ENCODE measurements around the gene MED12L.

The MED12L gene

DNA sequence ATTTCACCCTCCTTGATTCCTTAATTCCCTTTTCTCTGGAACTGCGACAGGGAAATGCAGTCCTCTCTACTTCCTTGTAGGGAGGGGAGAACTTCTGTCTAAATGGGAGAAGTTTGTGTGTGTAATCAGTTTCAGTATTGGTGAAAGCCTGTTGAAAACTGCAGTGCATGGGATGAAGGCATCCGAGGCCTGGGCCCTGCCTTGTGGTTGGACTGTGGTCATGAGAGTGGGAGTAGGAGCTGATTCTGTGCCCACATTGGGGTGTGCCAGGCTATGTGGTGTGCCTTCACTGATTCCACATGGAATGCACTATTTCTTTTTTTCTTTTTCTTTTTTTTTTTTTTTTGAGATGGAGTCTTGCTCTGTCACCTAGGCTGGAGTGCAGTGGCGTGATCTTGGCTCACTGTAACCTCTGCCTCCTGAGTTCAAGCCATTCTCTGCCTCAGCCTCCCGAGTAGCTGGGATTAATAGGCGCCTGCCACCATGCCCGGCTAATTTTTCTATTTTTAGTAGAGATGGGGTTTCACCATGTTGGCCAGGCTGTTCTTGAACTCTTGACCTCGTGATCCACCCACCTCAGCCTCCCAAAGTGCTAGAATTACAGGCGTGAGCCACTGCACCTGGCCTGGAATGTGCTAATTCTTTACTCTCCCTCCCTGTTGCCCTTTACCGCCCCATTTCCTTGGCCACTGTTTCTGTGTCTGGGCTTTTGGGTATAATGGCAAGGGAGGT, 84.7 kb downstream of the MED12L start:
- in situ Hi-C loops (cut with MboI; ENCODE audit: low sequenced_read_pairs) = loop anchor here (5.0 to 25.0 kb wide), 4 partner anchors 55 to 667 kb away; partner anchors contain the start of genes EIF2A, P2RY14 and SERP1

DNA sequence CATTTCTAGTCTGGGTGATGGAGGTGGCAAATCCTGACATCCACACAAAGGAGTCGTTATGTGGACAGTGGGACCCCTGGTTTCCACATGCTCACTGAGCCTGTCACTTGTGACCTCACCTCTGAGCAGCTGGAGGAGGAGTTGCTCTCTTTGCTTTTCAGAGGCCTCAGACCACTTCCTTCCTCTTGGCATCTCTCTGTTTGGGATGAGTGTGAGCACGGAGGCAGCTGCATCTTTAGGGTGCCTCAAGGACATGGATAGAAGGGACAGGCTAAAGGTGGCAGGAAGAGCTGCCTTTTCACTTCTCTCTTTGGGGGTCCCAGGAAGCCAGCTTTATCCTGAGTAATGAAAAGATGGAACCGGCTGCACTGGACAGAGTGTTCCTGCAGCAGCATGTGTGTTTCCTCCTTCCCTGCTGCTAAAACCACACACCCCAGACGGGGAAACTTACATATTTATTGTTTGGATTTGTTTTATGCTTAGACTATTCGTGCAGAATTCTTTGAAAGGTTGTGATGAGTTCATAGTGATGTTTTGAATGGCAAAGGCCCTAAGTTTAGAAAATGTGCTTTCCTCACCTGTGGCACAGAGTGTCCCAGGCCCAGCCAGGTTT, 85.8 kb downstream of the MED12L start:
- in situ Hi-C loops (cut with MboI; ENCODE audit: low sequenced_read_pairs) = loop anchor here (25.0 kb wide), 2 partner anchors 634 to 666 kb away; partner anchors contain the start of genes EIF2A and SERP1

GRCh38 chr3:151174351-151174750, 88.9 kb downstream of the MED12L start:
- in situ Hi-C loops (cut with MboI; ENCODE audit: low sequenced_read_pairs) = loop anchor here (25.0 kb wide), 2 partner anchors 637 to 663 kb away; partner anchors contain the start of genes EIF2A and SERP1

GRCh38 chr3:151175952-151176351, 90.5 kb downstream of the MED12L start:
- in situ Hi-C loops (cut with MboI; ENCODE audit: low sequenced_read_pairs) = no loop called here

- in situ Hi-C loops (cut with MboI; ENCODE audit: low sequenced_read_pairs) = no loop called here
Observed at GRCh38 chr3:151178208-151178845, 92.9 kb downstream of the MED12L start.

GRCh38 chr3:151182349-151183079, 97.0 kb downstream of the MED12L start:
- in situ Hi-C loops (cut with MboI; ENCODE audit: low sequenced_read_pairs) = no loop called here

DNA sequence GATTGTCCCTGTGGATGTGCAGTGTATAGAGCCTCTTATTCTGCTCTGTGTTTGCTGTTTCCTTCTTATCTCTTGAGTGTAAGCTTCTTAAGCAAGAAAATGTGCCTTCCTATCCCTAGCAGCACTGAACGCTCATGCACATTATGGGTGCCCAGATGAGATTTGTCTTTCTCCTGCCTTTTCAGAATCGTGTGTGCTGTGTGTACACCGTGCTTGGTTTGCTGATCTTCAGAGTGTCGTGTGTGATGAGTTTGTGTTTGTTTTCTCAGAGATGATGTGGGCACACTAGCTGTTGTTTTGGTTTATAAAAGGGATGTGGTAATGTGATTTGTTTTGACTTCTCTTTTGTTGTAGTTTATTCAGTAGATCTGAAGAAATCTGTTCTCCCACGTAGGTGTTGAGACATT, 97.8 kb downstream of the MED12L start:
- in situ Hi-C loops (cut with MboI; ENCODE audit: low sequenced_read_pairs) = no loop called here

DNA sequence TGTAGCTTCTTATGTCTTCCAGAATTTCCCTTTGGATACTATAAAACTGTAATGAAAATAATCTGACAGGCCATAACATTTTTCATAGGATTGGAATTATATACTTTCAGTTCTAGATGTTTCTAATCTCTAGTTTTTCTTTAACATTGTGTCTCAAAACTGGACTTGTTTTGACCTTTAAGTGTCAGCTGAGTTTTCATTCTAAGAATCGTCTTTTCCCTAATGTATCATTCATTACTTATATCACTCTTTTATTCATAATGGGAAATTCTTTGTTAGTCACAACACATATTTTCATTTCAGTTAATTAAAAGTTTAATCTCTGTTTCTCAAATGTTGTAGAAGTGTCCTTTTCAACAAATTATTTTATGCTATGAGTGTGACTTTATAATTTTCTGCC, 105.6 kb downstream of the MED12L start:
- in situ Hi-C loops (cut with MboI; ENCODE audit: low sequenced_read_pairs) = no loop called here

DNA sequence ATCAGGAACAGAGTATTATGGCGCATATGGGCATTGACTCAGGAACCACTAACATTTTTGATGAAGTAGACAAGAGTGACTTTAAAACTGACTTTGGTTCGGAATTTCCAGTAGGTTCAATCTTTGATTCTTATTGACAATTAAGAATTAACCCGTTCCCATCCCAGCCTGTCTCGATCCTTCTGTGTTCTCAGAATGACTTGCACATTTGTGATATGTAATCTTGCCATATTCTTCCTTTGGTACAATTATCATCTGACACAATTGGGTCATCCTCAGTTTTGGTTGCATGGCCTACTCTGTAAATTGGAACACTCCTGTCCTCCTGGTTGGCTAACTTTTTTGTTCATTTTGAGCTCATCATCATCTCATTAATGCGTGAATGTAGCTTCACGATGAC, 107.1 kb downstream of the MED12L start:
- in situ Hi-C loops (cut with MboI; ENCODE audit: low sequenced_read_pairs) = no loop called here

DNA sequence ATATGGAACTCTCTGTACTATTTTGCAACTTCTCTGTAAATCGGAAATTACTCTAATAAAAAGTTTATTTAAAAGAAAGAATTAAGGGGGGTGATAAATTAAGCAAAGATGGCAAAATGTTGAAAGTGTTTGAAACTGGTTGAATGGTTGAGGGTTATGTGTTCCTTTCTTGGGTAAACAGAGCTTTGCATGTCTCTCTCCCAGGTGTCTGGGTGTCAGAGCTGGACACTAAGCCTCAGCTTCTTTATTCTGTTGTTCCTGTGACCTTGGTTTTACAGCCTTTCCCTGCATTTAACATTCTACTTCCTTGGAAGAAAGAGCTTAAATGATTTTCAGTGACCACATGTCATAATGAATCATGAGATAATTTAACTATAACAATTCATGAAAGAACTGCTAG, 110.4 kb downstream of the MED12L start:
- in situ Hi-C loops (cut with MboI; ENCODE audit: low sequenced_read_pairs) = no loop called here

DNA sequence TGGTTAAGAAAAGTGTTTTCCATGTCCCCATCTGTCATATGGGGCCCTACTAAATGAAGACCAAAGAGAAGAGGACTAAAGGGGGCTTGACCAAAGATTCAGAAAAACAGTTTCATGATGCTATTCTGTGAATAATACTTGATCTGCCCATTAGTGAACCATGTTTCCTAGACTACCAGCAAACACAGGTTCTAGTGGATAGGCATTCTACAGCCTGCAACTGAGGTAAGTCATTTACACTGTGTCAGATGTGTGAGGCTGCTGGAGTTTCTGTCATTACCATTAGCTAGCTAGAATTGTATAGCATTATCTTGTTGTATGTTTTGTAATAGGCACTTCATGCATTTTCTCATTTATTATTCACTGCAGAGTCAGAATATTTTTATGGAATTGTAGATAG, 111.0 kb downstream of the MED12L start:
- in situ Hi-C loops (cut with MboI; ENCODE audit: low sequenced_read_pairs) = no loop called here

DNA sequence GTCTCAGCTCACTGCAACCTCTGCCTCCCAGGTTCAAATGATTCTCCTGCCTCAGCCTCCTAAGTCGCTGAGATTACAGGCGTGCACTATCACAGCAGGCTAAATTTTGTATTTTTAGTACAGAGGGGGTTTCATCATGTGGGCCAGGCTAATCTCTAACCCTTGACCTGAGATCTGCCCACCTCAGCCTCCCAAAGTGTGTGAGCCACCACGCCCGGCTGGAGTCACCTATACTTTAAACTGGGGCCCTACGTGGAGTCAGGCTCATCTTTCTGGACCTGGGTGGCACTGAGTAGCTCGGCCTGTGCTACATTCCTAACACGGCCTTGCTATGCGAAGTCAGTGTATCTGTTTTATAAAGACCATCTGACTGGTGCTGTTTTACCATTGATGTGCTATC, 111.8 kb downstream of the MED12L start:
- in situ Hi-C loops (cut with MboI; ENCODE audit: low sequenced_read_pairs) = no loop called here

DNA sequence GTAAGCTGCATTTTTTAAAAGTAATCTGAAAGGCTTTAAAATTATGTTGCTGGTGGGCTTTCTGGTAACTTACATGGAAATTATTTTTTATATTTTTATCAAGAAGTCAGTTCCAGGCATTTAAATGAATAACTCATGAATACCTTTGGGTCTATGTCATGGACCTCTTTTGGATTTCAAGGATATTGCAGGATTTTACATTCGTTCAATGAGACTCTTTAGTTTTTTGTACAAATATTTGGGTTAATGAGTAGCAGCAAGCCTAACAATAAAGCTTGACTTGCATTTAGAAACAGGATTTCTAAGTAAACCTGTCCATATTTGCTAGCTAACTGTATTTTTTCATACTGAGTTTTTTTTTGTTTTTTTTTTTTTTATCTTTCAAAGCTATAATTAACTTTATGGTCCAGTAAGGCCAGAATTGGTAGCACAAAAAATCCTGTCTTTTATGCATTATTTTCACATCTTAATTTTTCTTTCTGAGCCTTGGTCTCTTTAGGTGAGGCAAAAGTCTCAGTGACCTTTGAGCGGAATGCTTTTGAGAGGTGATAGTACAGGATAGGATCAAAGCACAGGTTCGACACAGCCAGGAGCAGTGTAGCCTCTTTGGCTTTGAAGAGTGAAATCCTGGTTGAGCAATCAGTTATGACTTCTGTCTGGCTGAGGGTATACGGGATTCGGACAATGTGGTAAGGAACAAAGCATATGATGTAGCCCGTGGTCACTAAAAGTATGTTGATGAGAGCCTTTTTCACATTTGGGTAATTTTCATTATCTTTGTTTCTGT, 112.7 kb downstream of the MED12L start:
- in situ Hi-C loops (cut with MboI; ENCODE audit: low sequenced_read_pairs) = no loop called here

- in situ Hi-C loops (cut with MboI; ENCODE audit: low sequenced_read_pairs) = no loop called here
Observed at GRCh38 chr3:151198849-151199248, 113.4 kb downstream of the MED12L start.

- in situ Hi-C loops (cut with MboI; ENCODE audit: low sequenced_read_pairs) = no loop called here
Observed at GRCh38 chr3:151199554-151200438, 114.3 kb downstream of the MED12L start.

GRCh38 chr3:151200586-151200985, 115.1 kb downstream of the MED12L start:
- in situ Hi-C loops (cut with MboI; ENCODE audit: low sequenced_read_pairs) = no loop called here

DNA sequence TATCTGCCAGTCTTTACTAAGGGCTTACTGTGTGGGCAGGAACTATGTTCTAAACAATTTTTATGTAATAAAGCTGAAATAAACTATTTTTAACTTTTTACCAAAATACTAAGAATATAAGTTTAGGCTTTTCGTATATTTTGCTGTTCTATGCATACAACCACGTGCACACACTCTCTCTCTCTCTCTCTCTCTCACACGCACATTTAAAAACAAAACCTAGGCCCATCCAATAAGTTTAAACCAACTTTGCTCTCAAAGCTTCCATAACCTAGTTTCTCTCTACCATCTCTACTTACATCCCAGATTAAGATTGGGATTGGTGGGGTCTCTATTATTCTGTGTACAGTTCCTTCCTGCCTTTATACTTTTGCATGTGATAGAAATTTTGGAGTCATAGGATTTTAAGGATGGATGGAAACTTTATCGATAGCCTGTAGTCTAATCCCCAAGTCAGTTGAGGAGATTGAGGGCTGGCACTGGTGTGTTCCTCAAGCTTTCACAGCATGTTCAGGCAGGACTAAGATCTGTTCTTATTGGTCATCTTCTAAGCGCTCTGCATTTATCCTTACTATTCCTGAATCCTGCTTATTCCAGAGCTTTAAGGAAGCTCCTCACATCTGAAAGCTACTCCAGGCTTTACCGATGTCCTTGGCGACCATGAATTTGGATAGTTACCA, 115.7 kb downstream of the MED12L start:
- in situ Hi-C loops (cut with MboI; ENCODE audit: low sequenced_read_pairs) = no loop called here

GRCh38 chr3:151203051-151203420, 117.6 kb downstream of the MED12L start, which contains the start of gene GPR171:
TSS of gene GPR171 (minus strand) at chr3:151203216. CDS start at chr3:151199386, 3,830 bp downstream.
- in situ Hi-C loops (cut with MboI; ENCODE audit: low sequenced_read_pairs) = no loop called here
